GM18502 (cell line): ENCODE measurements around the gene CDC123.
"Not testable (repeated sequence)": the region's sequence is repeated elsewhere in the genome, so short reads cannot be mapped to it uniquely, and the experiment has no call there.

ENCODE experiments used
- ATAC-seq: cut with Tn5 transposase; IDR thresholded peaks from one replicate; pipeline ENCODE4 v1.9.1; 2021; ENCODE audit warnings: mild to moderate bottlenecking; ENCODE audit not compliant: unreplicated experiment, poor library complexity

CDC123 gene

GRCh38 chr10:12228851-12229250 lies 32.9 kb downstream of the CDC123 start:
- ATAC-seq: no peak

- ATAC-seq: not testable (repeated sequence)
Observed at GRCh38 chr10:12234687-12235086, 38.7 kb downstream of the CDC123 start.

GRCh38 chr10:12235116-12235694 lies 39.2 kb downstream of the CDC123 start:
- no peak for ATAC-seq

- ATAC-seq: no peak
Observed at GRCh38 chr10:12235796-12236195, 39.8 kb downstream of the CDC123 start.

- ATAC-seq: no peak
Observed at GRCh38 chr10:12237265-12238220, 41.6 kb downstream of the CDC123 start.

- ATAC-seq: no peak
Observed at GRCh38 chr10:12238821-12239220, 42.8 kb downstream of the CDC123 start.

GRCh38 chr10:12241810-12242529 lies 46.0 kb downstream of the CDC123 start:
- ATAC-seq: peak; percentile 51

GRCh38 chr10:12243864-12244620 lies 48.1 kb downstream of the CDC123 start:
- ATAC-seq: peak; percentile 48

- no peak for ATAC-seq
Observed at GRCh38 chr10:12250181-12250580, 54.2 kb downstream of the CDC123 start.

- not testable (repeated sequence) for ATAC-seq
Observed at GRCh38 chr10:12250702-12251101, 54.7 kb downstream of the CDC123 start.

- ATAC-seq: no peak
Observed at GRCh38 chr10:12251581-12251980, 55.6 kb downstream of the CDC123 start.

- ATAC-seq: no peak
Observed at GRCh38 chr10:12252882-12253546, 57.0 kb downstream of the CDC123 start.

GRCh38 chr10:12255048-12255447 lies 59.1 kb downstream of the CDC123 start:
- ATAC-seq: no peak

GRCh38 chr10:12259988-12260387 lies 64.0 kb downstream of the CDC123 start:
- ATAC-seq: no peak

GRCh38 chr10:12262278-12262981 lies 66.4 kb downstream of the CDC123 start:
- no peak for ATAC-seq

- peak; percentile 87 for ATAC-seq
Observed at GRCh38 chr10:12264204-12264940, 68.4 kb downstream of the CDC123 start.

GRCh38 chr10:12269056-12269455 lies 73.1 kb downstream of the CDC123 start:
- ATAC-seq: no peak

GRCh38 chr10:12271210-12271540 lies 75.2 kb downstream of the CDC123 start:
- no peak for ATAC-seq

GRCh38 chr10:12277862-12278261 lies 81.9 kb downstream of the CDC123 start:
- ATAC-seq: not testable (repeated sequence)
